SJCRH30 (cell line): Measurements from ENCODE around the gene MRPL24. TPM values are rescaled to one million over a fixed set of nuclear protein-coding genes. Genes with fewer than 3 reads are reported as not detected.

Experiments
- DNase-seq, 2 experiments: peaks; one replicate each; pipeline ENCODE4 v3.0.0-alpha.2; 2015 to 2020
- H3K27ac ChIP-seq: fragments of 250-450 bp; sonication (Bioruptor Pico); 2 replicates; pipeline ENCODE4 v1.5.1; 2020; ENCODE audit warnings: mild to moderate bottlenecking, moderate library complexity
- H3K27me3 ChIP-seq: fragments of 250-450 bp; sonication (Bioruptor Pico); 2 replicates; pipeline ENCODE4 v1.5.1; 2020; ENCODE audit warnings: mild to moderate bottlenecking, moderate library complexity
- H3K36me3 ChIP-seq: fragments of 250-450 bp; sonication (Bioruptor Pico); 2 replicates; pipeline ENCODE4 v1.5.1; 2020; ENCODE audit warnings: mild to moderate bottlenecking, moderate library complexity
- H3K4me1 ChIP-seq: fragments of 250-450 bp; sonication (Bioruptor Pico); 2 replicates; pipeline ENCODE4 v1.5.1; 2020; ENCODE audit warnings: mild to moderate bottlenecking, moderate library complexity
- H3K4me3 ChIP-seq: fragments of 250-450 bp; sonication (Bioruptor Pico); 2 replicates; pipeline ENCODE4 v1.5.1; 2020; ENCODE audit warnings: mild to moderate bottlenecking, moderate library complexity
- H3K9me3 ChIP-seq: fragments of 250-450 bp; sonication (Bioruptor Pico); replicated peaks from 2 replicates; pipeline ENCODE4 v1.5.1; 2020; ENCODE audit warnings: mild to moderate bottlenecking, moderate library complexity
- total RNA-seq: library from RNA; depleted of rRNA; stranded (reverse); fragments of >200 nt; shearing (Covaris generic); gene quantifications from 2 replicates; pipeline ENCODE4 v1.2.3, GENCODE V29; 2014

Gene MRPL24
- total RNA-seq, 1 experiment from 2014 or later: 53.4 TPM

- Histone ChIP-seq H3K4me3 (peak within 1 kb of the TSS; percentile 52), H3K4me1 (peaks cover 25% of the 10 kb centered on the region), H3K27ac (no peak within 1 kb of the TSS), H3K36me3 (no peaks in the 10 kb centered on the region), H3K27me3 (peaks cover 18% of the 10 kb centered on the region), H3K9me3 (no peaks in the 10 kb centered on the region)
- DNase-seq: no peak
These were observed 35.5 kb downstream of the MRPL24 start, which contains the start of gene CRABP2 for GRCh38 chr1:156705321-156705917. Gene CRABP2, minus strand, starts transcription at chr1:156705583. Its CDS starts 137 bp downstream, at chr1:156705446.

GRCh38 chr1:156704930-156705320 lies 36.0 kb downstream of the MRPL24 start:
- H3K4me1 ChIP-seq: peaks cover 23% of the 10 kb centered on the region
- H3K27me3 ChIP-seq: peaks cover 18% of the 10 kb centered on the region
- no peaks in the 10 kb centered on the region for H3K9me3 ChIP-seq
- peak; percentile 35 to 37 for DNase-seq
- H3K27ac ChIP-seq: no peak overlapping the region
- peak overlapping the region; percentile 52 for H3K4me3 ChIP-seq
- H3K36me3 ChIP-seq: no peaks in the 10 kb centered on the region

- DNase-seq: no peak
- Histone ChIP-seq H3K4me3 (no peak overlapping the region), H3K36me3 (no peaks in the 10 kb centered on the region), H3K27ac (no peak overlapping the region), H3K27me3 (peaks cover 18% of the 10 kb centered on the region), H3K4me1 (peaks cover 18% of the 10 kb centered on the region), H3K9me3 (no peaks in the 10 kb centered on the region)
These were observed 36.6 kb downstream of the MRPL24 start for GRCh38 chr1:156704166-156704711.

DNA sequence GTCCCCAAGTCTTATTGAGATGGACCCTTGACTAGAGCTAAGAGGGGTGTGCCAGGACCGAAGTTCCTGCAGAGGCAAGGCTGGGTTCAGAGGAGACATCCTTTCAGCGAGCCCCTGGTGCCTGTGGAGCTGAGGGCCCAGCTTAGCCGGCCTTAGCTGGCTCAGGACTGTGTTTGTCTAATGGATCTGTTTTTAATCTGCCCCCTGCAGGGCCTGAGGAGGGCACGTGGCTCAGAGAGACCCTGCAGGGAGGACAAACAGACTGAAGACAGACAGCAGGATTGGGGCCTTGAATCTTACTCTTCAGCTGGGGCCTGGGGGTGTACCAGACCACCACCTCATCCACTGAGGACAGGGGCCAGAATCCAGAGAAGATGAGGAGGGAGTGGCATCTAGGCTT lies 37.1 kb downstream of the MRPL24 start:
- Histone ChIP-seq H3K36me3 (no peaks in the 10 kb centered on the region), H3K27me3 (peaks cover 18% of the 10 kb centered on the region), H3K27ac (no peak overlapping the region), H3K4me3 (no peak overlapping the region), H3K9me3 (no peaks in the 10 kb centered on the region), H3K4me1 (peaks cover 18% of the 10 kb centered on the region)
- DNase-seq: peak; percentile 18 to 34

DNA sequence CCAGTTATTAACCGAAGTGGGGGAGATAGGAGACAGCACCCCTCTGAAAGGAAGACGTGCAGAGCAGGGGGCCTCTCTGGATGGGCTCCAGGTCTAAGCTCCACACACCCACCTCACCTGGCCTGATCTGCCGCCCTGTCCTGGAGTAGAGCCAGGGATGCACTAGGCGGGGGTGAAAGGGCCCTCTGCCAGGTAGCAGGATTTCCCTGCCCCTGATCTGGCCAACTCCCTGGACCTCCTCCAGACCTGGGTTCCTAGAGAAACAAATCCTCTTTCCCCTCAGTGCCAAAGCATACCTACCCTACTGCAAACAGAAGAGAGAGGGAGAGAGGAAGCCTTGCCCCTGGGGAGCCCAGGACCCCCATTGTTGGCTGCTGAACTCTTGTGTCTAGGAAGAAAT lies 37.6 kb downstream of the MRPL24 start:
- Histone ChIP-seq H3K27ac (no peak overlapping the region), H3K36me3 (no peaks in the 10 kb centered on the region), H3K4me1 (peaks cover 18% of the 10 kb centered on the region), H3K27me3 (peaks cover 18% of the 10 kb centered on the region), H3K4me3 (no peak overlapping the region), H3K9me3 (no peaks in the 10 kb centered on the region)
- DNase-seq: no peak

- Histone ChIP-seq H3K4me3 (no peak overlapping the region), H3K4me1 (peaks cover 23% of the 10 kb centered on the region), H3K27ac (no peak overlapping the region), H3K27me3 (peaks cover 18% of the 10 kb centered on the region), H3K9me3 (no peaks in the 10 kb centered on the region), H3K36me3 (no peaks in the 10 kb centered on the region)
- DNase-seq: no peak
These were observed 40.0 kb downstream of the MRPL24 start for GRCh38 chr1:156700736-156701531.

GRCh38 chr1:156698995-156699394 lies 41.9 kb downstream of the MRPL24 start:
- no peaks in the 10 kb centered on the region for H3K9me3 ChIP-seq
- no peak overlapping the region for H3K4me3 ChIP-seq
- H3K36me3 ChIP-seq: no peaks in the 10 kb centered on the region
- DNase-seq: no peak
- no peak overlapping the region for H3K27ac ChIP-seq
- peaks cover 8% of the 10 kb centered on the region for H3K27me3 ChIP-seq
- H3K4me1 ChIP-seq: peaks cover 11% of the 10 kb centered on the region

DNA sequence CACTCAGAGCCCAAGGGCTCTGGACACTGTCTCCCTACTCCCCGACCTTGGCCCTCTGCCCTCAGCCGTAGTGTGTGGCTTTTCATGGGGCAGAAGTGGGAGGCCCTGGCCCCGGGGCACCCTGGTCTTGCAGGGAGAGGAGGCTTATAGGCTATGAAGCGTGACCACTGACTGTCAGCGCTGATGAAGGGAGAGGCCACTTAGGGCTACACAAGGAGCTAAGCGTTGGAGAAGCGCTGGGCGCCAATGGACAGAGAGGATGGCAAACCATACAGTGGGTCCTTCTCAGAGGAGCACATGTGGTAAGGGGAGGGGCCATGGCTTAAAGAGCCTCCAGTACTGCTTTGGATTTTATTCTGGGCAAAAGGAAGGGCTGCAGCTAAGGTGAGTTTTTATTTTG lies 43.4 kb downstream of the MRPL24 start:
- no peaks in the 10 kb centered on the region for H3K36me3 ChIP-seq
- H3K4me1 ChIP-seq: peaks cover 12% of the 10 kb centered on the region
- no peak overlapping the region for H3K4me3 ChIP-seq
- no peaks in the 10 kb centered on the region for H3K9me3 ChIP-seq
- H3K27ac ChIP-seq: no peak overlapping the region
- H3K27me3 ChIP-seq: 0 out of 2 replicates have a peak, but pooled peaks cover under 1% of the 10 kb centered on the region
- peak; percentile 13 to 37 for DNase-seq

DNA sequence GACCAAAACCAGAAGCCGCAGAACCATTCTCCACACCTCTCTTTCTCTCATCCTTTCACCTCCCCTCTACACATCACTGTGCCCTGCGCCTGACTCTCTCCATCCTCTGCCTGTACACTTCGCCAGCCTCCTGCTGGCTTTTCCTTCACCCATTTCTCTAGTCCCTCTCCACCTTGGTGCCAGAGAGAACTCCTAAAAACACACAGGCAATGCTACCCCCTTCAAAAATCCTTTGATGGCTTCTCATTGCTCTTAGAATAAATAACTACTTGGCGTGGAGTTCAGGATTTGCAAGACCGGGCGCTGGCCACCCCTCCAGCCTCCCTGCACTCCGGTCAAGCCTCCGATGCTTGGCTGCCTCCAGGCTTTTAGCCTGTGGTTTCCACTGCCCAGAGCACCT lies 44.1 kb downstream of the MRPL24 start:
- Histone ChIP-seq H3K27ac (no peak overlapping the region), H3K9me3 (no peaks in the 10 kb centered on the region), H3K27me3 (peaks cover 8% of the 10 kb centered on the region; the same call in 1 of the 2 replicates), H3K36me3 (no peaks in the 10 kb centered on the region), H3K4me3 (no peak overlapping the region), H3K4me1 (peaks cover 20% of the 10 kb centered on the region)
- no peak for DNase-seq

DNA sequence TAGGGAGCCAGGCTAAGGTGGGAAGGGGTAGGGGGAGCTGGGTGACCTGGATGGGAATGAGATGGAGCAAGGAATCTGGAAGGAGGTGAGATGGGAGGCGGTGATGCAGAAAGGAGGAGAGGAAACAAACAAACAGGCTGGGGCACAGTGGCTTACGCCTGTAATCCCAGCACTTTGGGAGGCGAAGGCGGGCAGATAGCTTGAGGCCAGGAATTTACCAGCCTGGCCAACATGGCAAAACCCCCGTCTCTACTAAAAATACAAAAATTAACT lies 46.3 kb downstream of the MRPL24 start:
- Histone ChIP-seq H3K36me3 (no peaks in the 10 kb centered on the region), H3K27me3 (peaks cover 11% of the 10 kb centered on the region; the same call in 1 of the 2 replicates), H3K9me3 (no peaks in the 10 kb centered on the region), H3K4me3 (no peak overlapping the region), H3K27ac (no peak overlapping the region), H3K4me1 (peaks cover 39% of the 10 kb centered on the region)
- DNase-seq: no peak

DNA sequence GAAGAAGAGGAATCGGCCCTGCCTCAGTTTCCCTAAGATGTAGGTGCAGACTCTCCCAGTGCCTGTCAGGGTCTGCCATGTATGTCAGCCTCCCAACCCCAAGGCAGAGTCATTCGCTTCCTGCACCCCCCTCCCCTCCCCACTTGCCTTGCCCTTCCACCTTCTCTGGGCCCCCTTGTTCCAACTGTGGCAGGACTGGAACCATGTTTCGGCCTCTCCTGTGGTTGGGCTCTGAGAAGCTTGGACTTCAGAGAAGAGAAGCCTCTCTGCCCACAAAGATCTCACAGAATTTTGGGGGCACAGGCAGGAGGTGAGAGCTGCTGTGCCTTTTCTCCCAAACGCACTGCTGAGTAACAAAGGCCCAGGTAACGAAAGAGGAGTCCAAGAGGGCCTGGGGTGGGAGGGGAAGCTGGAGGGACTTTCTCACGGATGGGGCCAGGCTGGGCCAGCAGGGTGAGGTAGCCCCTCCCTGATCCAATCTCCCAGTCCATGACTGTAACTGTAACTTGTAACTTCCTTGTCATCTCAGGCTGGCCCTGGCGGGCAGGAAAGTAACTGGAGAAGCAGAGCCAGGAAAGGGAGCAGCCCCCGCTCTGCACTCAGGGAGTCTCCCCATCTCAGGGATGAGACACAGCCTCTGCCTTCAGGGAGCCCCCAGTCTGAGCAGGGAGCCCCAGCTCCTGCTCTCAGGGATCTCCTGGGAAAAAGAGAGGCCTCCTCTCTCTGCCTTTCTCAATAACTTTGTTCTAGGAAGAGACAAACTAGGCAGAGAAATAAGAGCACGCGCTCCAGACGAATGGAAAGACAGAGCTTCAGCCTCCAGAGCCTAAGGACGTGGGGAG lies 46.8 kb downstream of the MRPL24 start:
- peak in 1 of 2 experiments; percentile 41 for DNase-seq
- no peaks in the 10 kb centered on the region for H3K36me3 ChIP-seq
- peaks cover 11% of the 10 kb centered on the region; the same call in 1 of the 2 replicates for H3K27me3 ChIP-seq
- no peaks in the 10 kb centered on the region for H3K9me3 ChIP-seq
- H3K4me3 ChIP-seq: no peak overlapping the region
- H3K4me1 ChIP-seq: peaks cover 40% of the 10 kb centered on the region
- no peak overlapping the region for H3K27ac ChIP-seq

- H3K27ac ChIP-seq: no peak overlapping the region
- H3K36me3 ChIP-seq: no peaks in the 10 kb centered on the region
- peaks cover 40% of the 10 kb centered on the region for H3K4me1 ChIP-seq
- peak; percentile 25 to 29 for DNase-seq
- H3K4me3 ChIP-seq: no peak overlapping the region
- H3K27me3 ChIP-seq: peaks cover 11% of the 10 kb centered on the region; the same call in 1 of the 2 replicates
- no peaks in the 10 kb centered on the region for H3K9me3 ChIP-seq
These were observed 47.7 kb downstream of the MRPL24 start for GRCh38 chr1:156692925-156693847.

DNA sequence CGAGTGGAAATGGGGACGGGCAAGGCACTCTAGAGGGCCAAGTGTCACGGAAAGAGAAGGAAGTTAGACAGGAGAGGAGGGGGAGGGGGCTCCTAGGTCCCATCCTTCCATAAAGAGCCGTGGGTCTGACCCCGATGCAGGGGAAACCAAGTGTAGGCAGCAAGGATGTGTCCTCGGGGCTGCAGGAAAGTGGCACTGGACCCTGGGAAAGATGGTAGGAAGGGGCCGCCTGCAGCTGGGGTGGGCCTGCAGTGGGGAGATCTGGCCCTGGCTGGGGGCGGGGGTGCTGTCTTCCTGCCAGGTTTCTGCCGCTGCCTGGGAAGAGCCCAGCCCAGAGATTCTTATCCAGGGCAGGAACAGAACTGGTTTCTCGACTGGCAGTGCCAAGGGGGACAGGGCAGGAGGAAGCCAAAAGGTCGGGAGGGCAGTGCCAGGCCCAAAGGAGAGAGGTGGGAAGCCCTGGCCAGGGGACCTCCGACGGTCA lies 48.4 kb downstream of the MRPL24 start:
- Histone ChIP-seq H3K4me3 (no peak overlapping the region), H3K4me1 (peaks cover 37% of the 10 kb centered on the region)

More for the DNA sequence above, 48.4 kb downstream of the MRPL24 start:
- Histone ChIP-seq H3K27me3 (peaks cover 11% of the 10 kb centered on the region; the same call in 1 of the 2 replicates), H3K9me3 (no peaks in the 10 kb centered on the region), H3K27ac (no peak overlapping the region), H3K36me3 (no peaks in the 10 kb centered on the region)
- no peak for DNase-seq
